ENCODE results near the gene POU6F2.

GRCh38 chr7:39043531-39043930, 65.8 kb downstream of the POU6F2 start:
- TF ChIP-seq CTCF (IDR thresholded peaks at IDR 0.05) (no peak), POLR2A (IDR thresholded peaks at IDR 0.05; ENCODE audit: low read depth) (no peak), EP300 (IDR thresholded peaks at IDR 0.05) (no peak), POLR2AphosphoS5 (IDR thresholded peaks at IDR 0.05) (no peak)
